ENCODE results near the gene CSGALNACT2. TPM values are rescaled to one million over a fixed set of nuclear protein-coding genes. Genes with fewer than 3 reads are reported as not detected.
A peak's percentile ranks its signal among the peaks of the same experiment; 100 is the strongest.

The CSGALNACT2 gene
- total RNA-seq, 2 experiments from 2014 or later = 36.2 to 41.0 TPM

DNA sequence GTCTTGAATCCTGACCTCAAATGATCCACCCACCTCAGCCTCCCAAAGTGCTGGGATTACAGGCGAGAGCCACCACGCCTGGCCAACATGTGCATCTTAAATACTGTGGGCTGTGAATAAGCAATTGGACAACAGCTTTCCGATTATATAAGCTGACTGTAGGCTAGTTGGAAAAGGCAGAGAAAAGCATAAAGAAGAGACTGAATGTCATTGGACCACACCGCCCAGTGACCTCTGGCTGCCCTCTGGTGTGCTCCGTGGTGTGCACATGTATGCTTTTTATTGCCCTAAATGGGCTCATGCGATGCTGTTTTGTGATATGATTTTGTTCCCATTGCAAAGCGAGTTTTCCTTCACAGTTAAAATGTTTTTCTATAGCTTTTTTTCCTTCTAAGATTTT lies 15.4 kb upstream of the CSGALNACT2 start:
- H3K4me3 Mint-ChIP-seq = no peak overlapping the region
- peak overlapping the region; percentile 97 for H3K27ac Mint-ChIP-seq
- ChIA-PET CTCF (interaction anchor here (0.6 to 2.2 kb wide), 4 partner anchors 10 to 35 kb away, joined by 3 to 9 read pairs (median 5); partner anchors contain the start of gene CSGALNACT2), POLR2A (no interaction called here)
- peaks cover 76% of the 10 kb centered on the region for H3K4me1 Mint-ChIP-seq
- no peaks in the 10 kb centered on the region for H3K9me3 Mint-ChIP-seq
- DNase-seq = no peak
- no peaks in the 10 kb centered on the region for H3K36me3 Mint-ChIP-seq (ENCODE audit: low read depth)
- no peaks in the 10 kb centered on the region for H3K27me3 Mint-ChIP-seq

DNA sequence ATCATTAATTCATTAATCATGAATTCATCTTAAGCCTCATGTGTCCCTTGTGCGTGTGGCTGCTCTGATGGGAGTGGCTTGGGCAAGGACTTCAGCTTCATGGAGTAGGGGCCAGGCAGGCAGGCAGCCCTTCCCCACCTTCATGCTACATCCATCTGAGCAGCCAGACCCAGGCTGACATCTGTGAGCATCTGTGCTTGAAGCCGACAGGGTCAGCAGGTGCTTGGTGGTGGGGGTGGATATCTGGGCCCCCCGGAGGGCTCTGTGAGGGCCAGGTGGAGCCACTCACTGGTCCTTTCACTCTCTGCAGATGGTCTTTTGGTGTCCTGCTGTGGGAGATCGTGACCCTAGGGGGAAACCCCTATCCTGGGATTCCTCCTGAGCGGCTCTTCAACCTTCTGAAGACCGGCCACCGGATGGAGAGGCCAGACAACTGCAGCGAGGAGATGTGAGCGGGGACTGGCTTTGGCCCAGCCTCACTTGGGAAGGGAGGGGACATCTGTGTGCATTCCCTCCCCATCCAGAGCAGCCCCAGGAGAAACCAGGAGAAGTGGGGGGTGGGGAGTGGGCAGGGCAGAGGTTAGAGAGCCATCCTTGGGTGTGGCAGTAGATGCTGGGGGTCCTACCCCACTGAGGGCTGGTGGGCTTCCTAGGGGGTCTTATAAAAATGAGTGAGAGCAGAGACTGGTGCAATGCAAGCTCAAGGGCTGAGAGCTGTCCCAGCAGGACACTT lies 14.7 kb upstream of the CSGALNACT2 start:
- no peak for DNase-seq
- POLR2A ChIA-PET = no interaction called here
- CTCF ChIA-PET = interaction anchor here (1.6 kb wide), 1 partner anchor 10 kb away, joined by 4 read pairs; no protein-coding TSS in a partner anchor
- H3K4me3 Mint-ChIP-seq = no peak overlapping the region
- H3K36me3 Mint-ChIP-seq (ENCODE audit: low read depth) = no peaks in the 10 kb centered on the region
- no peaks in the 10 kb centered on the region for H3K27me3 Mint-ChIP-seq
- H3K9me3 Mint-ChIP-seq = no peaks in the 10 kb centered on the region
- peaks cover 83% of the 10 kb centered on the region for H3K4me1 Mint-ChIP-seq
- peak overlapping the region; percentile 55 for H3K27ac Mint-ChIP-seq

DNA sequence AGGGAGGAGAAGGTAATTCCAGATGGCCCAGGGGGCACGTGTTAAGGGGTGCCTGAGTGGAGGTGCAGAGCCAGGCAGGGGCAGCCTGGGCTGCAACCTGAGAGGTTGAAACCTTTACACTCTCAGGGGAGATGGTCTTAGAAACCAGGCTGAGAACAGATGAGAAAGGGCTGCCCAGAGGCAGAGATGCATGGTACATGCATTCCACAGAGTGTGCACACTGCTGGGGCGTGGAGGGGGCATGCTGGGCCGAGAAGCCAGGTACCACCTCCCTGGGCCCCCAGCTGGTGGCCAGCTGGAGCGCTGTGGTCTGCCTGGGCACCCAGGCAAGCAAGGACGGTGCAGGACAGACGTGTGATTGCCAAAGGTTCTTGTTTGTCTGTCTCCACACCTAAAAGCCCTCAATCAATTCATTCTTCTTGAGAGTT lies 14.1 kb upstream of the CSGALNACT2 start:
- no peak overlapping the region for H3K4me3 Mint-ChIP-seq
- H3K27ac Mint-ChIP-seq = no peak overlapping the region
- H3K36me3 Mint-ChIP-seq (ENCODE audit: low read depth) = no peaks in the 10 kb centered on the region
- POLR2A ChIA-PET = no interaction called here
- DNase-seq = no peak
- no peaks in the 10 kb centered on the region for H3K9me3 Mint-ChIP-seq
- no peaks in the 10 kb centered on the region for H3K27me3 Mint-ChIP-seq
- CTCF ChIA-PET = interaction anchor here (1.6 kb wide), 2 partner anchors 9 kb away, joined by 4 read pairs; no protein-coding TSS in a partner anchor
- H3K4me1 Mint-ChIP-seq = peaks cover 84% of the 10 kb centered on the region

DNA sequence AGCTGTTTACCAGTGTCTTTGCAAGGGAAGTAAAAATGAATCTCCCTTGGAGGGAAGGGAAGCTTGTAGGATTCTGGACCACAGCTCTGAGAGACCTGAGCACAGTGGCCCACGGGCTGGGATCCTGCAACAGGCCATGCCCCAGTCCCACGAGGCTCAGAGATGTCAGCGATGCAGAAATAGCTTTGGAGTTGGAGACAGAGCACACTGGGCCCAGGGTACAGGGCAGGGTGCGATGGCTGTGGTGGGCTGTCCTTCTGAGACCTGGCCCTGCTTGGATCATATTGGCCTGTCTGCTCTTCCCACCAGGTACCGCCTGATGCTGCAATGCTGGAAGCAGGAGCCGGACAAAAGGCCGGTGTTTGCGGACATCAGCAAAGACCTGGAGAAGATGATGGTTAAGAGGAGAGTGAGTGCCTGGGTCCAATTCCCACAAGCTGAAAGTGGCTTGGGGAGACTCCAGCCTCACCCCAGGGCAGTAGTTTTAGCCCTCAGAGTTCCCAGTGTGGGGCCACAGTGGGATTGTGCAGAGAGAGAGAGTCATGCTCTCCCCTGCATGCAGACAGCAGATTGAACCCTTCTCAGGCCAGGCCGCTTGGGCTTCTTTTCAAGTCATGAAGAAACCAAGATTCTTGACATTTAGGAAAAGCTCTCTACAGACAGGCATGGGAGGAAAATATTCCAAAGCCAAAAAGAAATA lies 13.5 kb upstream of the CSGALNACT2 start:
- H3K4me3 Mint-ChIP-seq = no peak overlapping the region
- no peaks in the 10 kb centered on the region for H3K36me3 Mint-ChIP-seq (ENCODE audit: low read depth)
- H3K4me1 Mint-ChIP-seq = peaks cover 87% of the 10 kb centered on the region
- H3K27me3 Mint-ChIP-seq = no peaks in the 10 kb centered on the region
- peak overlapping the region; percentile 22 for H3K27ac Mint-ChIP-seq
- ChIA-PET POLR2A (no interaction called here), CTCF (interaction anchor here (1.6 kb wide), 1 partner anchor 10 kb away, joined by 4 read pairs; no protein-coding TSS in a partner anchor)
- no peak for DNase-seq
- no peaks in the 10 kb centered on the region for H3K9me3 Mint-ChIP-seq

DNA sequence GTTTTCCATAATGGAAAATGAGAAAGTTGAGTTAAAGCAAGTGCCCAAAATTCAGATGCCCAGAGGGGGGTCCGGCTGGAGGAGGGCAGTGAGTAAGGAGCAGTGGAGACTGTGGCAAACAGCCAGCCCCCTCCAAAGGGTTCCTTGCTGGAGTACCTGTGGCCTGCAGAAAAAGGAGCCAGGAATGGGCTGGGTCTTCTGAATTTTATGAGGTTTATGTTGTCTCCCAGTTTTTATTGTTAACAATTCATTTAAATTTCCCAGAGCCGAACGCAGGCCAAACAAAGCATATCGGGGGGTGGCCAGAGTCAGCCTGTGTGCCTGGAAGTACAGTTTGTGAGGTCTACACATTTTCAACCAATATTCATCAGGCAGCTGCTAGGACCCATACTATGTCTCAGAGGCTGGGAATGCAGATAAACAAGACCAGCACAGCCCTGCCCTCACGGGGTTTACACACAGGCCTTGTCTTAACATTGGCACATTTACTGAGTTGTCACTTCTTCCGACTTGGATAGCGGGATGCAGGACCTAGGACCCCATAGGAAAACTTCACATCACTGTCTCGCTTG lies 12.9 kb upstream of the CSGALNACT2 start:
- no peak for DNase-seq
- CTCF ChIA-PET = interaction anchor here (1.6 kb wide), 1 partner anchor 10 kb away, joined by 4 read pairs; no protein-coding TSS in a partner anchor
- Mint-ChIP-seq H3K36me3 (ENCODE audit: low read depth) (no peaks in the 10 kb centered on the region), H3K9me3 (no peaks in the 10 kb centered on the region), H3K27ac (no peak overlapping the region), H3K4me3 (no peak overlapping the region), H3K27me3 (no peaks in the 10 kb centered on the region), H3K4me1 (peaks cover 83% of the 10 kb centered on the region)
- POLR2A ChIA-PET = no interaction called here

DNA sequence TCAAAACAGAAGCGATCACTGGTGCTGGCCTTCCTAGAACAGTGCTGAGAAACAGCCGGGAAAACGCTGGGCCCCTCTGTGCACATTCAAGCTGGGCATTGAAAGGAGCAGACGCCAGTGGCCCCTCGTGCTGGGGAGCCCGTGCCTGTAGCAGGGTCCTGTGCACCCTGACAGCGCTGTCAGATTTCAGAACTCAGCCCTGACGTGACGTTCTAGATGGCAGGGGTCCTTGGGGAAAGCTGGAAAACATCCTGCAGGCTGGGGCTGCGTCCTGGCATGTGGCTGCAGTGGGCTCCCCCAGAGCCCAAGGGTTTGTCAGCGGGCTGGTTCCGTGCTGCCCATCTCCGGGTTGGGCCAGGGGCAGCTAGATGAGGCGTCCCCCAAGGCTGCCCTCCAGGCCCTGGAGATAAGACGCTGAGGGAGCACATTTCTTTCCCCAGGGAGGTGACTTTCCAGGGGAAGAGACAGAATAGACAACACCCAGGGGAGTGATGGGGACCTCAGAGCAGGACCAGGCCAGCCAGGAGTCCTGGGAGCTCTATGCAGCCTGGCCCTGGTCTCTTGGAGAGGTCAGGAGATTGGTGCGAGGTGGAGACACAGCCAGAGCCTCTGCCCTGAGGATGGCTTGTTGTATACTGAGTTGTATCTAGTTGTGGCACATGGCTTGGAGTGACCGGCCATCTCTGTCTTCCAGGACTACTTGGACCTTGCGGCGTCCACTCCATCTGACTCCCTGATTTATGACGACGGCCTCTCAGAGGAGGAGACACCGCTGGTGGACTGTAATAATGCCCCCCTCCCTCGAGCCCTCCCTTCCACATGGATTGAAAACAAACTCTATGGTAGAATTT lies 12.1 kb upstream of the CSGALNACT2 start:
- H3K27me3 Mint-ChIP-seq = no peaks in the 10 kb centered on the region
- no peaks in the 10 kb centered on the region for H3K9me3 Mint-ChIP-seq
- H3K4me3 Mint-ChIP-seq = no peak overlapping the region
- DNase-seq = no peak
- H3K36me3 Mint-ChIP-seq (ENCODE audit: low read depth) = no peaks in the 10 kb centered on the region
- peak overlapping the region; percentile 78 for H3K27ac Mint-ChIP-seq
- H3K4me1 Mint-ChIP-seq = peaks cover 77% of the 10 kb centered on the region
- POLR2A ChIA-PET = no interaction called here
- CTCF ChIA-PET = interaction anchor here (1.6 kb wide), 1 partner anchor 11 kb away, joined by 4 read pairs; no protein-coding TSS in a partner anchor

DNA sequence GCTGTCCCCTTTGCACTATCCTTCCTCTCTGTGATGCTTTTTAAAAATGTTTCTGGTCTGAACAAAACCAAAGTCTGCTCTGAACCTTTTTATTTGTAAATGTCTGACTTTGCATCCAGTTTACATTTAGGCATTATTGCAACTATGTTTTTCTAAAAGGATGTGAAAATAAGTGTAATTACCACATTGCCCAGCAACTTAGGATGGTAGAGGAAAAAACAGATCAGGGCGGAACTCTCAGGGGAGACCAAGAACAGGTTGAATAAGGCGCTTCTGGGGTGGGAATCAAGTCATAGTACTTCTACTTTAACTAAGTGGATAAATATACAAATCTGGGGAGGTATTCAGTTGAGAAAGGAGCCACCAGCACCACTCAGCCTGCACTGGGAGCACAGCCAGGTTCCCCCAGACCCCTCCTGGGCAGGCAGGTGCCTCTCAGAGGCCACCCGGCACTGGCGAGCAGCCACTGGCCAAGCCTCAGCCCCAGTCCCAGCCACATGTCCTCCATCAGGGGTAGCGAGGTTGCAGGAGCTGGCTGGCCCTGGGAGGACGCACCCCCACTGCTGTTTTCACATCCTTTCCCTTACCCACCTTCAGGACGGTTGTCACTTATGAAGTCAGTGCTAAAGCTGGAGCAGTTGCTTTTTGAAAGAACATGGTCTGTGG lies 11.4 kb upstream of the CSGALNACT2 start:
- Mint-ChIP-seq H3K36me3 (ENCODE audit: low read depth) (no peaks in the 10 kb centered on the region), H3K4me3 (no peak overlapping the region), H3K4me1 (peaks cover 72% of the 10 kb centered on the region), H3K9me3 (no peaks in the 10 kb centered on the region), H3K27ac (peak overlapping the region; percentile 78), H3K27me3 (no peaks in the 10 kb centered on the region)
- ChIA-PET POLR2A (no interaction called here), CTCF (no interaction called here)
- DNase-seq = peak; percentile 7

DNA sequence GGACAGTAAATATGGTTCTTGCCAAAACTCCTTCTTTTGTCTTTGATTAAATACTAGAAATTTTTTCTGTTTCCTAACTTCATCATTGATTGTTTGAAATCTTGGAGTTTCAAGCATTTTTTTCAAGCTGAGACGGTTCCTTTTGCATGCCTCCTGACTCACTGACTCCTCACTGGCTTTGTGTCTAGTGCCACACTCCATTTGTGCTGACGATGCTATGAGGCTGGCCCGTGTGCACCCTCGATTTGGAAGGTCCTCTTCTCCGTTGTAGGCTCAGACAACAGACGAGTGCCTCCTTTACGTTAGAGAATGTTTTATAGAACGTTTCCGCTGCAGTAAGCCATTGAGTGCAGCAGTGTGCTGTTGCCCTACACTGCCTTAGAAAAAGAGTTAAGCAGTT lies 10.8 kb upstream of the CSGALNACT2 start:
- H3K9me3 Mint-ChIP-seq = no peaks in the 10 kb centered on the region
- H3K4me1 Mint-ChIP-seq = peaks cover 66% of the 10 kb centered on the region
- DNase-seq = no peak
- CTCF ChIA-PET = no interaction called here
- H3K4me3 Mint-ChIP-seq = no peak overlapping the region
- H3K27ac Mint-ChIP-seq = peak overlapping the region; percentile 78
- no peaks in the 10 kb centered on the region for H3K27me3 Mint-ChIP-seq
- POLR2A ChIA-PET = no interaction called here
- H3K36me3 Mint-ChIP-seq (ENCODE audit: low read depth) = no peaks in the 10 kb centered on the region

DNA sequence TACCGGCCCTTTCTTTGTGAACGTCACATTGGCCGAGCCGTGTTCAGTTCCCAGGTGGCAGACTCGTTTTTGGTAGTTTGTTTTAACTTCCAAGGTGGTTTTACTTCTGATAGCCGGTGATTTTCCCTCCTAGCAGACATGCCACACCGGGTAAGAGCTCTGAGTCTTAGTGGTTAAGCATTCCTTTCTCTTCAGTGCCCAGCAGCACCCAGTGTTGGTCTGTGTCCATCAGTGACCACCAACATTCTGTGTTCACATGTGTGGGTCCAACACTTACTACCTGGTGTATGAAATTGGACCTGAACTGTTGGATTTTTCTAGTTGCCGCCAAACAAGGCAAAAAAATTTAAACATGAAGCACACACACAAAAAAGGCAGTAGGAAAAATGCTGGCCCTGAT lies 9.9 kb upstream of the CSGALNACT2 start:
- POLR2A ChIA-PET = no interaction called here
- CTCF ChIA-PET = no interaction called here

DNA sequence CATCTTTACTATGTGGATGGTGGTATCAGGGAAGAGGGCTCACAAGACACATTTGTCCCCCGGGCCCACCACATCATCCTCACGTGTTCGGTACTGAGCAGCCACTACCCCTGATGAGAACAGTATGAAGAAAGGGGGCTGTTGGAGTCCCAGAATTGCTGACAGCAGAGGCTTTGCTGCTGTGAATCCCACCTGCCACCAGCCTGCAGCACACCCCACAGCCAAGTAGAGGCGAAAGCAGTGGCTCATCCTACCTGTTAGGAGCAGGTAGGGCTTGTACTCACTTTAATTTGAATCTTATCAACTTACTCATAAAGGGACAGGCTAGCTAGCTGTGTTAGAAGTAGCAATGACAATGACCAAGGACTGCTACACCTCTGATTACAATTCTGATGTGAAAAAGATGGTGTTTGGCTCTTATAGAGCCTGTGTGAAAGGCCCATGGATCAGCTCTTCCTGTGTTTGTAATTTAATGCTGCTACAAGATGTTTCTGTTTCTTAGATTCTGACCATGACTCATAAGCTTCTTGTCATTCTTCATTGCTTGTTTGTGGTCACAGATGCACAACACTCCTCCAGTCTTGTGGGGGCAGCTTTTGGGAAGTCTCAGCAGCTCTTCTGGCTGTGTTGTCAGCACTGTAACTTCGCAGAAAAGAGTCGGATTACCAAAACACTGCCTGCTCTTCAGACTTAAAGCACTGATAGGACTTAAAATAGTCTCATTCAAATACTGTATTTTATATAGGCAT lies 9.1 kb upstream of the CSGALNACT2 start:
- H3K4me1 Mint-ChIP-seq = peaks cover 61% of the 10 kb centered on the region
- ChIA-PET POLR2A (interaction anchor here (0.7 to 1.2 kb wide), 4 partner anchors 9 to 822 kb away, joined by 3 to 10 read pairs (median 5); partner anchors contain the start of gene CSGALNACT2), CTCF (interaction anchor here (1.0 to 1.2 kb wide), 4 partner anchors 8 to 577 kb away, joined by 3 to 7 read pairs (median 4); partner anchors contain the start of gene CSGALNACT2)
- DNase-seq = peak; percentile 38
- H3K36me3 Mint-ChIP-seq (ENCODE audit: low read depth) = no peaks in the 10 kb centered on the region
- H3K4me3 Mint-ChIP-seq = peak overlapping the region; percentile 5
- H3K9me3 Mint-ChIP-seq = no peaks in the 10 kb centered on the region
- H3K27ac Mint-ChIP-seq = peak overlapping the region; percentile 77
- H3K27me3 Mint-ChIP-seq = no peaks in the 10 kb centered on the region

More for the DNA sequence above, 9.9 kb upstream of the CSGALNACT2 start:
- H3K36me3 Mint-ChIP-seq (ENCODE audit: low read depth) = no peaks in the 10 kb centered on the region
- H3K9me3 Mint-ChIP-seq = no peaks in the 10 kb centered on the region
- DNase-seq = no peak
- H3K27me3 Mint-ChIP-seq = no peaks in the 10 kb centered on the region
- peaks cover 64% of the 10 kb centered on the region for H3K4me1 Mint-ChIP-seq
- no peak overlapping the region for H3K4me3 Mint-ChIP-seq
- peak overlapping the region; percentile 77 for H3K27ac Mint-ChIP-seq

DNA sequence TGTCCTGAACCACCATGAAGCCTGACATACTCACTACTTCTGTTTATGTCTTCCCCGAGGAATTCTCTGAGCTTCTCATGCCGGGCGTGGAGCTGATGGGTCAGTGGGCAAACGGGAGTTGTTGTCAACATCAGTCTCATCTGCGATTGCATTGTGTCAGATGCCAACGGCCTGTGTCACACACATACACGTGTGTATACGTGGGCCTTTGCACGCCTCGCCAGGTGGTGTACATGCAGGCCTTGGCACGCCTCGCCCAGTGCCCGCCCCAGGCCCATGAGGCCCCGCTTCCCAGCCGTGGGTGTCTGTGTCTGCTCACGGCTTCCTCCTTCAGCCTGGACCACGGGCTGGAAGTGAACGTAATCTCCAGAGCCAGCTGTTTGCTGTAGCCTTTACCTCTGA lies 7.5 kb upstream of the CSGALNACT2 start:
- no peak overlapping the region for H3K4me3 Mint-ChIP-seq
- peak; percentile 5 for DNase-seq
- H3K27me3 Mint-ChIP-seq = no peaks in the 10 kb centered on the region
- ChIA-PET CTCF (interaction anchor here (0.5 to 0.6 kb wide), 2 partner anchors 20 to 1711 kb away, joined by 3 read pairs; no protein-coding TSS in a partner anchor), POLR2A (no interaction called here)
- no peaks in the 10 kb centered on the region for H3K9me3 Mint-ChIP-seq
- H3K4me1 Mint-ChIP-seq = peaks cover 63% of the 10 kb centered on the region
- H3K36me3 Mint-ChIP-seq (ENCODE audit: low read depth) = peaks cover 4% of the 10 kb centered on the region
- no peak overlapping the region for H3K27ac Mint-ChIP-seq

All from activated CD4-positive, alpha-beta T cell treated with anti-CD3 and anti-CD28 coated beads, Interleukin-2, amount 10 ng/mL, durations not matched to agents 7 days and 5 days (primary cell).